GM23338 (cell line): Measurements from ENCODE around the gene ECSCR. TPM values are rescaled to one million over a fixed set of nuclear protein-coding genes. Genes with fewer than 3 reads are reported as not detected.

ENCODE experiments used
- ATAC-seq: fragments of 200-7000 bp; cut with Tn5 transposase; 3 replicates; pipeline ENCODE4 v1.9.1; 2020
- DNase-seq: peaks from one replicate; pipeline ENCODE4 v3.0.0-alpha.2; 2015; ENCODE audit warnings: low spot score
- H2AFZ ChIP-seq: fragments of 200-600 bp; sonication (generic); 2 replicates; pipeline ENCODE4 v1.8.0; 2016; ENCODE audit warnings: antibody characterized with exemption, mild to moderate bottlenecking, moderate library complexity
- H3F3A ChIP-seq: fragments of 200-600 bp; sonication (generic); replicated peaks from 2 replicates; pipeline ENCODE4 v1.8.0; 2017; ENCODE audit warnings: antibody characterized with exemption, mixed run types, low read depth
- H3K27ac ChIP-seq: fragments of 200-600 bp; sonication (generic); 2 replicates; pipeline ENCODE4 v1.6.1; 2016; ENCODE audit warnings: low read depth
- H3K27me3 ChIP-seq: fragments of 200-600 bp; sonication (generic); 2 replicates; pipeline ENCODE4 v1.8.0; 2016; ENCODE audit warnings: mild to moderate bottlenecking, mixed run types, moderate library complexity; ENCODE audit not compliant: insufficient read depth
- H3K36me3 ChIP-seq: fragments of 200-600 bp; sonication (generic); 2 replicates; pipeline ENCODE4 v1.8.0; 2016; ENCODE audit warnings: mild to moderate bottlenecking; ENCODE audit not compliant: insufficient read depth
- H3K4me1 ChIP-seq: fragments of 200-600 bp; sonication (generic); 2 replicates; pipeline ENCODE4 v1.8.0; 2016; ENCODE audit warnings: mild to moderate bottlenecking, moderate library complexity; ENCODE audit not compliant: insufficient read depth
- H3K4me2 ChIP-seq: fragments of 200-600 bp; sonication (generic); 2 replicates; pipeline ENCODE4 v1.7.1; 2017; ENCODE audit warnings: mixed run types
- H3K4me3 ChIP-seq: fragments of 200-600 bp; sonication (generic); 2 replicates; pipeline ENCODE4 v1.6.1; 2016; ENCODE audit warnings: mixed run types
- H3K79me2 ChIP-seq: fragments of 200-600 bp; sonication (generic); replicated peaks from 2 replicates; pipeline ENCODE4 v1.8.0; 2017; ENCODE audit warnings: mild to moderate bottlenecking; ENCODE audit not compliant: insufficient read depth
- H3K9me2 ChIP-seq: fragments of 200-600 bp; sonication (generic); 2 replicates; pipeline ENCODE4 v1.8.0; 2017; ENCODE audit not compliant: insufficient read depth
- H4K20me1 ChIP-seq: fragments of 200-600 bp; sonication (generic); replicated peaks from 2 replicates; pipeline ENCODE4 v1.8.0; 2017; ENCODE audit warnings: mild to moderate bottlenecking; ENCODE audit not compliant: insufficient read depth
- H3K27ac Mint-ChIP-seq: 2 replicates; pipeline ENCODE4 v1.8.0; 2020; ENCODE audit warnings: inconsistent platforms, mild to moderate bottlenecking, moderate library complexity, mixed read lengths
- H3K27me3 Mint-ChIP-seq: 3 replicates; pipeline ENCODE4 v1.8.0; 2022; ENCODE audit warnings: low read depth, mild to moderate bottlenecking, moderate library complexity, mixed read lengths, inconsistent platforms; ENCODE audit not compliant: insufficient read depth, poor library complexity
- H3K36me3 Mint-ChIP-seq: 3 replicates; pipeline ENCODE4 v1.8.0; 2021; ENCODE audit warnings: low read depth, mild to moderate bottlenecking, inconsistent platforms, moderate library complexity, mixed read lengths
- H3K4me1 Mint-ChIP-seq: 3 replicates; pipeline ENCODE4 v1.8.0; 2020; ENCODE audit warnings: mild to moderate bottlenecking, inconsistent platforms, mixed read lengths
- H3K4me3 Mint-ChIP-seq: 3 replicates; pipeline ENCODE4 v1.8.0; 2021; ENCODE audit warnings: moderate library complexity, mild to moderate bottlenecking, inconsistent platforms, mixed read lengths
- H3K9me3 Mint-ChIP-seq: 3 replicates; pipeline ENCODE4 v1.8.0; 2020; ENCODE audit warnings: moderate library complexity, mild to moderate bottlenecking, inconsistent platforms, mixed read lengths
- CREB1 ChIP-seq: fragments of 250-450 bp; sonication (Bioruptor Pico); IDR thresholded peaks from 2 replicates; pipeline ENCODE4 v1.5.0; 2020; ENCODE audit warnings: low read depth, mild to moderate bottlenecking, moderate library complexity
- ETS1 ChIP-seq: IDR thresholded peaks from 2 replicates; pipeline ENCODE4 v1.6.1; 2016; ENCODE audit warnings: antibody characterized with exemption
- EZH2 ChIP-seq: fragments of 200-600 bp; sonication (generic); IDR thresholded peaks from one replicate; pipeline ENCODE4 v1.8.0; 2017; ENCODE audit warnings: antibody characterized with exemption, mild to moderate bottlenecking, low read depth; ENCODE audit not compliant: unreplicated experiment
- EZH2phosphoT487 ChIP-seq: fragments of 200-600 bp; sonication (generic); IDR thresholded peaks from one replicate; pipeline ENCODE4 v1.8.1; 2018; ENCODE audit warnings: antibody characterized with exemption; ENCODE audit not compliant: unreplicated experiment
- JUNB ChIP-seq: IDR thresholded peaks from one replicate; pipeline ENCODE4 v1.6.1; 2016; ENCODE audit warnings: antibody characterized with exemption; ENCODE audit not compliant: unreplicated experiment
- NANOG ChIP-seq: IDR thresholded peaks from 2 replicates; pipeline ENCODE4 v1.6.1; 2016; ENCODE audit warnings: antibody characterized with exemption, borderline replicate concordance
- POLR2AphosphoS5 ChIP-seq: IDR thresholded peaks from 2 replicates; pipeline ENCODE4 v1.6.1; 2016; ENCODE audit warnings: antibody characterized with exemption, low read depth
- ZNF114 ChIP-seq: fragments of 250-450 bp; sonication (Bioruptor Pico); IDR thresholded peaks from 2 replicates; pipeline ENCODE4 v1.5.0; 2020; ENCODE audit warnings: mild to moderate bottlenecking, moderate library complexity
- ZNF331 ChIP-seq: fragments of 250-450 bp; sonication (Bioruptor Pico); IDR thresholded peaks from 2 replicates; pipeline ENCODE4 v1.5.0; 2020; ENCODE audit warnings: low read depth, mild to moderate bottlenecking, moderate library complexity
- polyA plus RNA-seq: library from polyadenylated mRNA; unstranded; fragments of >200 nt; fragmentation: Nextera tagmentation; extraction: Ambion mirVana; gene quantifications from 2 replicates; pipeline ENCODE4 v1.2.1, GENCODE V29; 2016
- total RNA-seq: library from RNA; depleted of rRNA; stranded (reverse); fragments of >200 nt; shearing (Covaris generic); gene quantifications from 2 replicates; pipeline ENCODE4 v1.2.3, GENCODE V29; 2014
- TF ChIP-seq, protein P1 (sequence below), 2 experiments: fragments of 200-600 bp in 1 of 2; sonication (generic) in 1 of 2; conservative IDR thresholded peaks; 2 replicates each; pipeline versions ENCODE4 v1.5.1 to v1.6.1; 2016 to 2017; ENCODE audit warnings: antibody characterized with exemption in 2 of 2, low read depth in 2 of 2, mild to moderate bottlenecking in 2 of 2, moderate library complexity in 1 of 2
- TF ChIP-seq, protein P2 (sequence below): IDR thresholded peaks from one replicate; pipeline ENCODE4 v1.6.1; 2018; ENCODE audit warnings: antibody characterized with exemption; ENCODE audit not compliant: unreplicated experiment

ECSCR gene
- total and polyA plus RNA-seq, 2 experiments from 2014 or later: 2.2 to 2.6 TPM

- Histone ChIP-seq H3K36me3 (no peaks in the 10 kb centered on the region), H2AFZ (peak overlapping the region; percentile 74; the same call in 1 of the 2 replicates), H3K27me3 (no peaks in the 10 kb centered on the region), H3K9me2 (no peaks in the 10 kb centered on the region), H3F3A (0 out of 2 replicates have a peak, but pooled peaks cover 7% of the 10 kb centered on the region), H3K4me3 (no peak overlapping the region), H3K4me2 (no peak overlapping the region), H3K79me2 (no peaks in the 10 kb centered on the region), H3K4me1 (peaks cover 11% of the 10 kb centered on the region), H3K27ac (no peak overlapping the region; the same call in 1 of the 2 replicates), H4K20me1 (no peaks in the 10 kb centered on the region)
- no peak for TF ChIP-seq ZNF114
- no peak for TF ChIP-seq EZH2phosphoT487
- no peak for TF ChIP-seq EZH2
- no peak for TF ChIP-seq JUNB
- TF ChIP-seq POLR2AphosphoS5: no peak
- TF ChIP-seq ETS1: no peak
- no peak for TF ChIP-seq ZNF331 (CRISPR knock-in tag)
- TF ChIP-seq, protein P1, sequence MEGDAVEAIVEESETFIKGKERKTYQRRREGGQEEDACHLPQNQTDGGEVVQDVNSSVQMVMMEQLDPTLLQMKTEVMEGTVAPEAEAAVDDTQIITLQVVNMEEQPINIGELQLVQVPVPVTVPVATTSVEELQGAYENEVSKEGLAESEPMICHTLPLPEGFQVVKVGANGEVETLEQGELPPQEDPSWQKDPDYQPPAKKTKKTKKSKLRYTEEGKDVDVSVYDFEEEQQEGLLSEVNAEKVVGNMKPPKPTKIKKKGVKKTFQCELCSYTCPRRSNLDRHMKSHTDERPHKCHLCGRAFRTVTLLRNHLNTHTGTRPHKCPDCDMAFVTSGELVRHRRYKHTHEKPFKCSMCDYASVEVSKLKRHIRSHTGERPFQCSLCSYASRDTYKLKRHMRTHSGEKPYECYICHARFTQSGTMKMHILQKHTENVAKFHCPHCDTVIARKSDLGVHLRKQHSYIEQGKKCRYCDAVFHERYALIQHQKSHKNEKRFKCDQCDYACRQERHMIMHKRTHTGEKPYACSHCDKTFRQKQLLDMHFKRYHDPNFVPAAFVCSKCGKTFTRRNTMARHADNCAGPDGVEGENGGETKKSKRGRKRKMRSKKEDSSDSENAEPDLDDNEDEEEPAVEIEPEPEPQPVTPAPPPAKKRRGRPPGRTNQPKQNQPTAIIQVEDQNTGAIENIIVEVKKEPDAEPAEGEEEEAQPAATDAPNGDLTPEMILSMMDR (conservative IDR thresholded peaks at IDR 0.05; ENCODE audit: low read depth in 2 of 2): peak in 1 of 2 experiments; percentile 47; a peak in 2 of 4 replicates
- peaks cover 14% of the 10 kb centered on the region for H3K27me3 Mint-ChIP-seq
- H3K4me3 Mint-ChIP-seq: no peak overlapping the region
- peaks cover 28% of the 10 kb centered on the region for H3K4me1 Mint-ChIP-seq
- H3K9me3 Mint-ChIP-seq: no peaks in the 10 kb centered on the region
- peak; percentile 51 for DNase-seq
- peak; percentile 68 for ATAC-seq
- no peak overlapping the region; the same call in 1 of the 2 replicates for H3K27ac Mint-ChIP-seq
- H3K36me3 Mint-ChIP-seq: no peaks in the 10 kb centered on the region; the same call in 2 of the 3 replicates
Measured at GRCh38 chr5:139468421-139468931, 5.9 kb upstream of the ECSCR start.

DNA sequence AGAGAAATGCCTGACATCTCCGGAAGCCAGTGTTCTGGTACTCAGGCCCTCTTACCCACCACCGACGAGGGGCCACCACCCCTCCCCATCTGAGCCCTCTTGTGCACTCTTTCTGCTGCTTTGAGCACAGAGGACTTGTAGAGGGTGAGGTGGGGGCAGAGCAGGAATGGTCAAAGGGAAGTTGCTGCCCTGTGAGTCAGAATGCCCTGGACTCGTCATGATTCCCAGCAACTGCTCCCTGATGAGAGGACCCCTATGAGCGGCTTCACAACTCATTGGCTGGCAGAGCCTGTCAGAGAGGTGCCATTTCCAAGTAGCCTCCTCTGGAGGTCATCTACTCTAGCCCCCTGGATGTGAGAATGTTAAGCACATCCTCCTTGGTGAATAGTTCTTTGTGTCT, 845 bp downstream of the ECSCR start:
- Histone ChIP-seq H3K4me1 (peaks cover 22% of the 10 kb centered on the region), H4K20me1 (no peaks in the 10 kb centered on the region), H3K27ac (no peak overlapping the region), H3K4me2 (peak overlapping the region; percentile 49; the same call in 1 of the 2 replicates), H3F3A (0 out of 2 replicates have a peak, but pooled peaks cover 11% of the 10 kb centered on the region), H3K79me2 (no peaks in the 10 kb centered on the region), H2AFZ (peak overlapping the region; percentile 81), H3K36me3 (no peaks in the 10 kb centered on the region; the same call in 1 of the 2 replicates), H3K27me3 (no peaks in the 10 kb centered on the region), H3K9me2 (no peaks in the 10 kb centered on the region), H3K4me3 (no peak overlapping the region)
- Mint-ChIP-seq H3K36me3 (no peaks in the 10 kb centered on the region), H3K4me1 (peaks cover 33% of the 10 kb centered on the region), H3K4me3 (no peak overlapping the region; the same call in 2 of the 3 replicates), H3K9me3 (no peaks in the 10 kb centered on the region), H3K27ac (no peak overlapping the region), H3K27me3 (peaks cover 21% of the 10 kb centered on the region)
- DNase-seq: no peak
- ATAC-seq: peak; percentile 15; the same call in 2 of the 3 replicates
- TF ChIP-seq NANOG: no peak
- no peak for TF ChIP-seq ZNF114
- TF ChIP-seq CREB1 (CRISPR knock-in tag): no peak
- TF ChIP-seq, protein P2, sequence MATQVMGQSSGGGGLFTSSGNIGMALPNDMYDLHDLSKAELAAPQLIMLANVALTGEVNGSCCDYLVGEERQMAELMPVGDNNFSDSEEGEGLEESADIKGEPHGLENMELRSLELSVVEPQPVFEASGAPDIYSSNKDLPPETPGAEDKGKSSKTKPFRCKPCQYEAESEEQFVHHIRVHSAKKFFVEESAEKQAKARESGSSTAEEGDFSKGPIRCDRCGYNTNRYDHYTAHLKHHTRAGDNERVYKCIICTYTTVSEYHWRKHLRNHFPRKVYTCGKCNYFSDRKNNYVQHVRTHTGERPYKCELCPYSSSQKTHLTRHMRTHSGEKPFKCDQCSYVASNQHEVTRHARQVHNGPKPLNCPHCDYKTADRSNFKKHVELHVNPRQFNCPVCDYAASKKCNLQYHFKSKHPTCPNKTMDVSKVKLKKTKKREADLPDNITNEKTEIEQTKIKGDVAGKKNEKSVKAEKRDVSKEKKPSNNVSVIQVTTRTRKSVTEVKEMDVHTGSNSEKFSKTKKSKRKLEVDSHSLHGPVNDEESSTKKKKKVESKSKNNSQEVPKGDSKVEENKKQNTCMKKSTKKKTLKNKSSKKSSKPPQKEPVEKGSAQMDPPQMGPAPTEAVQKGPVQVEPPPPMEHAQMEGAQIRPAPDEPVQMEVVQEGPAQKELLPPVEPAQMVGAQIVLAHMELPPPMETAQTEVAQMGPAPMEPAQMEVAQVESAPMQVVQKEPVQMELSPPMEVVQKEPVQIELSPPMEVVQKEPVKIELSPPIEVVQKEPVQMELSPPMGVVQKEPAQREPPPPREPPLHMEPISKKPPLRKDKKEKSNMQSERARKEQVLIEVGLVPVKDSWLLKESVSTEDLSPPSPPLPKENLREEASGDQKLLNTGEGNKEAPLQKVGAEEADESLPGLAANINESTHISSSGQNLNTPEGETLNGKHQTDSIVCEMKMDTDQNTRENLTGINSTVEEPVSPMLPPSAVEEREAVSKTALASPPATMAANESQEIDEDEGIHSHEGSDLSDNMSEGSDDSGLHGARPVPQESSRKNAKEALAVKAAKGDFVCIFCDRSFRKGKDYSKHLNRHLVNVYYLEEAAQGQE: no peak
